ENCODE measurements around the gene ZAP70. TPM values are rescaled to one million over a fixed set of nuclear protein-coding genes. Genes with fewer than 3 reads are reported as not detected.

ZAP70 gene
- total RNA-seq, 2 experiments from 2014 or later = 218 TPM

DNA sequence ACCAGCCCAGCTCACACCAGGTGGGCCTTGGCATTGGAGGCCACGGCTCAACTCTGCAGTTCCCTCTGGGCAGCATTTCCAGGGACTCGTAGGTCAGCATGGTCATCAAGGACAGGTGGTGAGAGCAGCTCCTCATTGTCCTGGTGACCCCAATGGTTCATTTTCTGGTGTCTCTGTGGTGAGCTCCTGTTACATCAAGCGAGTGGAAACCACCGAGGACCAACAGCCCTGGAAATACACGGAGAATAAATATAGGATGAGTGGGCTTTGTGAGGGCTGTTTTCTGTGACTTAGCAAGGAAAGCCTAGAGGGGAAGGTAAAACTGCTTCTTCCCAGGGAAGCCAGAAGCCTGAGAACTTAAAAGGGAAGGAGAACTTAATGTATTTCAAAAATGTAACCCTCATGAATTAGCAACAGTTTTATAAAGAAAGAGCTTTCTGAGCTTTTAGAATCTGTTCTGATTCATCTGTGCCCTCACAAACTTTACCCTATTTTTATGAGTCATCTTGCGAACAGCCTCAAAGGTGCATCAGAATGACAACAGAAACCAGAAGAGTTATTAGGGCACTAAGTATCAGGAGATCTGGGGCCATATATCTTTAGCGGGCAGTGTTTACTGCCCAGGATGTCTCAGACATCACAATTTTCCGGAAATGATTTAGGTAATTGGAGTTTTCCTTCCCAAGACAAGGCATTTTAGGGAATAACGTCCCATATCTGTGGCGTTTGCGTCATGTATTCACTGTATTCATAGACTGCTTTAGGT lies 25.1 kb upstream of the ZAP70 start:
- TF ChIP-seq, protein P1, sequence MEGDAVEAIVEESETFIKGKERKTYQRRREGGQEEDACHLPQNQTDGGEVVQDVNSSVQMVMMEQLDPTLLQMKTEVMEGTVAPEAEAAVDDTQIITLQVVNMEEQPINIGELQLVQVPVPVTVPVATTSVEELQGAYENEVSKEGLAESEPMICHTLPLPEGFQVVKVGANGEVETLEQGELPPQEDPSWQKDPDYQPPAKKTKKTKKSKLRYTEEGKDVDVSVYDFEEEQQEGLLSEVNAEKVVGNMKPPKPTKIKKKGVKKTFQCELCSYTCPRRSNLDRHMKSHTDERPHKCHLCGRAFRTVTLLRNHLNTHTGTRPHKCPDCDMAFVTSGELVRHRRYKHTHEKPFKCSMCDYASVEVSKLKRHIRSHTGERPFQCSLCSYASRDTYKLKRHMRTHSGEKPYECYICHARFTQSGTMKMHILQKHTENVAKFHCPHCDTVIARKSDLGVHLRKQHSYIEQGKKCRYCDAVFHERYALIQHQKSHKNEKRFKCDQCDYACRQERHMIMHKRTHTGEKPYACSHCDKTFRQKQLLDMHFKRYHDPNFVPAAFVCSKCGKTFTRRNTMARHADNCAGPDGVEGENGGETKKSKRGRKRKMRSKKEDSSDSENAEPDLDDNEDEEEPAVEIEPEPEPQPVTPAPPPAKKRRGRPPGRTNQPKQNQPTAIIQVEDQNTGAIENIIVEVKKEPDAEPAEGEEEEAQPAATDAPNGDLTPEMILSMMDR (IDR thresholded peaks at IDR 0.05) = no peak
- peak overlapping the region; percentile 78 for H3K27ac Mint-ChIP-seq
- DNase-seq (no peak), ATAC-seq (peak; percentile 89)
- CTCF ChIA-PET = interaction anchor here (1.0 to 2.9 kb wide), 5 partner anchors 9 to 98 kb away, joined by 4 to 10 read pairs (median 5); partner anchors contain the start of gene ACTR1B
- peaks cover 13% of the 10 kb centered on the region for H3K4me1 Mint-ChIP-seq (ENCODE audit: low read depth)
- H3K27me3 Mint-ChIP-seq = peaks cover 2% of the 10 kb centered on the region
- no peaks in the 10 kb centered on the region for H3K36me3 Mint-ChIP-seq (ENCODE audit: low read depth)
- H3K4me3 Mint-ChIP-seq = no peak overlapping the region
- H3K9me3 Mint-ChIP-seq = no peaks in the 10 kb centered on the region
- POLR2A ChIA-PET = interaction anchor here (0.8 to 2.0 kb wide), 4 partner anchors 12 to 40 kb away, joined by 3 to 7 read pairs (median 3); no protein-coding TSS in a partner anchor
- intact Hi-C loops (cut with micrococcal nuclease) = no loop called here

DNA sequence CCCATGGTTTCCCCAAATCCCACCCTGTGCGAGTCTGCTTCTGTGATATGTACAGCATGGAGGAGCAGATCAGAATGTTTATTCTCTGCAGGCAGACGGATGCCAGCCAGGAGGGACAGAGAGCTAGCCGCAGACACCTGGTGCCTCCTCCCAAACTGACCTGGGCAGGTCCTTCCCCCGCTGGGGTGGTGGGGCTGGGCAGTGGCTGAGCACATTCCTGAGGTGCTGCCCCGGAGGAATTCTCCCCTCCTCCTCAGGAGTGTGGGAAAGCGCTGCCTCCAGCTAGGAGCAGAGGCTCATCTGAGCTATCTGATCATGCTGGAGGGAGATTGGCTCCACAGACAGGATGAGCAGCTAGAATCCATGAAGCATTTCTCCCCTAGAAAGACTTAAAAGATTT lies 22.2 kb upstream of the ZAP70 start:
- ATAC-seq = no peak

DNA sequence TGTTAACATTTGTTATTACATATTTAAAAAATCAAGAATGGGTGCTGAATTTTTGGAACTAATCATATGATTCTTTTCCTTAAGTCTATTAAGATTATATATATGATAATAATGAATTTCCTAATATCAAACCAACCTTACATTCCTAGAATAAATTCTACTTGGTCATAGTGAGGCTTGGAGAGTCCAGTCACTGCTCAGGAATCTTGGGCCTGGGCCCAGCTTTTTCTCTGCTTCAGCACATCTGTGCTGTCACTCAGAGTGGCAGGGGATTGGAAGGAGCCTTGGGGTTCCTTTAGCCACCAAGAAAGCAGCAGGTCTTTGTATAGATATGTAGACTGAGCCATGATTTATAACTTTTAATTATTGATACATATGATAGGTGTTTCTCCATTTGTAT lies 19.9 kb upstream of the ZAP70 start:
- Mint-ChIP-seq H3K27ac (no peak overlapping the region), H3K27me3 (peaks cover 2% of the 10 kb centered on the region), H3K9me3 (no peaks in the 10 kb centered on the region), H3K4me3 (no peak overlapping the region), H3K36me3 (ENCODE audit: low read depth) (no peaks in the 10 kb centered on the region), H3K4me1 (ENCODE audit: low read depth) (peaks cover 11% of the 10 kb centered on the region)
- ChIA-PET CTCF (no interaction called here), POLR2A (no interaction called here)
- intact Hi-C loops (cut with micrococcal nuclease) = no loop called here
- DNase-seq (no peak), ATAC-seq (no peak)
- TF ChIP-seq, protein P1 (IDR thresholded peaks at IDR 0.05) = no peak

More for the DNA sequence above, 22.2 kb upstream of the ZAP70 start:
- H3K4me3 Mint-ChIP-seq = no peak overlapping the region
- CTCF ChIA-PET = interaction anchor here (0.9 to 1.2 kb wide), 4 partner anchors 9 to 100 kb away, joined by 3 to 4 read pairs (median 3); partner anchors contain the start of gene ACTR1B
- peaks cover 2% of the 10 kb centered on the region for H3K27me3 Mint-ChIP-seq
- intact Hi-C loops (cut with micrococcal nuclease) = no loop called here
- H3K36me3 Mint-ChIP-seq (ENCODE audit: low read depth) = no peaks in the 10 kb centered on the region
- no peak for DNase-seq
- TF ChIP-seq, protein P1 (IDR thresholded peaks at IDR 0.05) = no peak
- peaks cover 13% of the 10 kb centered on the region for H3K4me1 Mint-ChIP-seq (ENCODE audit: low read depth)
- POLR2A ChIA-PET = no interaction called here
- H3K27ac Mint-ChIP-seq = no peak overlapping the region
- no peaks in the 10 kb centered on the region for H3K9me3 Mint-ChIP-seq

DNA sequence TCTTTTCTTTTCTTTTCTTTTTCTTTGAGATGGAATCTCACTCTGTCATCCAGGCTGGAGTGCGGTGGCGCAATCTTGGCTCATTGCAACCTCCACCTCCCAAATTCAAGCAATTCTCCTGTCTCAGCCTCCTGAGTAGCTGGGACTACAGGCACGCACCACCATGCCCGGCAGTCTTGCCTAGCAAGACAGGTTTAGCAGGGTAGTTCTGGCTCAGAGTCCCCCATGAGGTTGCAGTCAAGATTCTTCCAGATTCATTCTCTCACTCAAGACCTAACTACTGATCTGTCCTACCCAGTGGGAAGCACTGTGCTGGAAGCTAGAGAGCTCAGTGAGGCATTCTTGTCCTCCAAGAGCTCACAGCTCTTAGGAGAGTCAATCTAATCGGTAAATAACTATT lies 17.6 kb upstream of the ZAP70 start:
- Mint-ChIP-seq H3K4me3 (no peak overlapping the region), H3K4me1 (ENCODE audit: low read depth) (peaks cover 10% of the 10 kb centered on the region), H3K9me3 (no peaks in the 10 kb centered on the region), H3K27ac (no peak overlapping the region), H3K27me3 (peaks cover 2% of the 10 kb centered on the region), H3K36me3 (ENCODE audit: low read depth) (no peaks in the 10 kb centered on the region)
- POLR2A ChIA-PET = interaction anchor here (1.2 to 3.6 kb wide), 6 partner anchors 9 to 50 kb away, joined by 3 to 21 read pairs (median 4); partner anchors contain the start of genes ACTR1B, COX5B and ZAP70
- TF ChIP-seq, protein P1 (IDR thresholded peaks at IDR 0.05) = no peak
- DNase-seq (no peak), ATAC-seq (no peak)
- intact Hi-C loops (cut with micrococcal nuclease) = no loop called here
- CTCF ChIA-PET = interaction anchor here (0.8 to 7.4 kb wide), 8 partner anchors 12 to 105 kb away, joined by 3 to 154 read pairs (median 20); partner anchors contain the start of genes ACTR1B, ANKRD36B, COX5B and ZAP70

All from activated CD8-positive, alpha-beta T cell treated with anti-CD3 and anti-CD28 coated beads for 36 hours (primary cell).